ENCODE measurements around the gene KIF2A. TPM values are rescaled to one million over a fixed set of nuclear protein-coding genes. Genes with fewer than 3 reads are reported as not detected.

The KIF2A gene
- total RNA-seq: 24.0 and 36.7 TPM in 2 replicates

DNA sequence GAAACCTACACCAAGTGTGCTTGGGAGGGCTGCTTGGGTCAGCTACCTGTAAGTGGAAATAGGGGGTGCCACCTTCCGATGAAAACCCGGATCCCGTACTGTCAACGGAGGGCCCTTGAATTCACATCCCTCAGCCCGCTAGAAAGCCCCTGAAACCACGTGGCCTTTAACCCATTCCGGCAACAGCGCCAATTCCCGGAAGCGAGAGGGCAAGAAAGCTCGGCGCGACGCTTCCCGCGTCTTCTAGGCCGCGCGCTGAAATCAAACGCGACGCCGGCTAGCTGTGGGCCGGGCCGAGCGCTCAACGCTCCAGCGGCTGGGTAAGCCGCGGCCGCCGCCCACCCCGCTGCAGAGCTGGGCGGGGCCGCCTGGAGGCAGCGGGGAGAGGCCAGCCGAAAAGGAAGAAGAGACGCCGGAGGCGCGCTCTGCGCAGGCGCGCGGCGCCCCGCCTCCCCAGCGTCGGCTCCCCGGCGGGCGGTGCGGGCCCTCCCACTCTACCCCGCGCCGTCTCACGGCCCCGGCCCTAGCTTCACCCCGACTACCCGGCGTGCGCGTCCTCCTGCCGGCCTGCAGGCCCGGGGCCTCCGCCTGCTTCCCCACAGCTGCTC lies at the start of gene KIF2A:
KIF2A (plus strand) TSS at position 492 of the 608 bp plus-strand sequence. CDS start 267 bp downstream, outside the sequence.

DNA sequence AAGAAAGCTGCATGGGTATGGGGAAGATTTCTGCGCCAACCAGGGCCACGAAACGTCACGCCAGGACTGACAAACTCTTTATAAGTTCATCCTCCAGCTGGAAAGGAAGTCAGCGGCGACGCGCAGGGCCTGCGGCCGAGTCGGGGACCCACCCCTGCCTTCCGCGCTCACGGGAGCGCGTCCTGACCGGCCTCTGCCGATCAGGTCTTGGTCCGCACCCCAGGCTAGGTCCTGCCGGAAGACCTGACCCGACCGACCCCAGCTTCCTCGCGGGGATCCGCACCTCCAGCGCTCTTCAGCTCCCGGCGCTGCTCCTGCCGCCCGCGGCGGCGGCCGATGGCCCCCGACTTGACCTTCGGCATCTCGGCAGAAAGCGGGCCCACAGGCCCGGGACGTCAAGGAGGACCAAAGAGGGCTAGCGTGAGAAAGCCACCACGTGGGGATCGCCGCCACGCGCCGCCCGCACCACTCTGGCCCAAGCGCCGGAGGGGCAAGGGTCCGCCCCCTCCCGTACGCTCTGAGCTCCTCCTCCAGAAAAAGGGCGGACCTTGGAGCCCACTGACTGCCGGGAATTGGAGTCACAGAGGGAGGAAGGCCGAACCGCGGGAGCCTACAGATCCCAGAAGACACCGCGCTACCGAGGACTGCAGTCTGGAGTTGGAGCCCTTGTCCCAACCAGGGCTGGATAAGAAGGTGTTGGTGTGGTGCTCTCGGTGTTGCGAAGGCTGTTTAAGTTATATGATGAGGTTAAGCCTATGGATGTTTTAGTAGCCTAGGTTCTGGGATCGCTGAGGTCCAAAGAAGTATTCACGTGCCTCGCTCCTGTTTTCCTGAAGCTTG lies 97.6 kb downstream of the KIF2A start, which contains the start of gene DIMT1:
DIMT1 (minus strand) TSS at position 495 of the 840 bp plus-strand sequence; CDS start at position 362, 133 bp downstream.

DNA sequence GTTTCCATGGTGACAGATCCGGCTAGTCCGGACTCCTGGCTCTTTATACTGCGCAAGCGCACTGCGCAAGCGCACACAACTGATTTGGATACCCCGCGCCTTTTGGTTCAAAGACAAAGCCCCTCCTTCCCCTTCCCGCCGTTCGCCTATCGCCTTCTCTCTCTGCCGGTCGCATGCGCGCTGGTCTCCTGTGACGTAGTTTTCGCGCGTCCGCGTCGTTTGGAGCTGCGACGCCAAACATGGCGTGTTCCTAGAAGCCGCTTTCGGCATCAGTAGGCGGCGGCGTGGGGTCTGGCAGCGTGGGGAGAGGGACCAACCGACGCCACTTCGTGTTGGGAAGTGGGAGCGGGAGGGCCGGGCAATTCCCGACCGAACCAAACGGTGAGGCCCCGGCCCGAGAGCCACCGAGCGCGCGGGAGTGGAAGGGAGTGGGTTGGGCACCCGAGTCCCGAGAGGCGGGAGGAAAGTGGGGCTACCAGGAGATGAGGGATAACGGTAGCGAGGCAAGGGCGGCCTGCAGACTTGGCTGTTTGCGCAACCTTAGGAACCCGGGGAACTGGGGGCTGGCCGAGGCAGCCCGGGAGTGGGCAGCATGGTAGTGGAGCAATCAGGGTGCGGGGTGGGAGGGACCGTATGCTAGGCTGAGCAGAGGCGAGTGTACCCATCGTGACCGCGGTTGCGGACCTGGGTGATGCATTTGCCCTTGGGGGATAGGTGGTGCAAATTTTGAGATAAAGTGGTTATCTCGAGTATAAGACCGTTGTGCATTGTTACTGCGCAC lies 106.7 kb downstream of the KIF2A start, which contains the start of gene IPO11:
IPO11 (plus strand) TSS at position 215 of the 781 bp plus-strand sequence. CDS start 24,517 bp downstream, outside the sequence.

Other genes with a start within 250 kb of the KIF2A start
- 30.3 and 33.4 TPM in 2 replicates for gene DIMT1, start 97.7 kb downstream of the KIF2A start, total RNA-seq
- 12.0 and 18.9 TPM in 2 replicates for gene IPO11, start 106.6 kb downstream of the KIF2A start, total RNA-seq

All from mesangial cell (primary cell).